Measurements from ENCODE around the gene PHF5A. TPM values are rescaled to one million over a fixed set of nuclear protein-coding genes. Genes with fewer than 3 reads are reported as not detected.

PHF5A gene
- polyA plus RNA-seq, 1 of the 3 experiments (the other 2 are of a cell fraction), result 39.6 TPM

GRCh38 chr22:41501209-41501608, 32.7 kb upstream of the PHF5A start:
- H3F3A ChIP-seq (replicated peaks; ENCODE audit: insufficient read depth), result no peaks in the 10 kb centered on the region
- no peak overlapping the region for H3K4me3 ChIP-seq (ENCODE audit: low read depth in 2 of 2, low read length in 1 of 2)
- no peak overlapping the region for H3K4me2 ChIP-seq
- 84% methylated on average over 5 of the region's 5 CpGs for WGBS (ENCODE audit: low lambda C conversion rate)
- no peaks in the 10 kb centered on the region for H4K20me1 ChIP-seq (ENCODE audit: insufficient read depth)
- H3K4me1 ChIP-seq (ENCODE audit: control insufficient read depth in 1 of 2, insufficient read depth in 2 of 2, low read depth in 1 of 2, low read length in 1 of 2), result no peaks in the 10 kb centered on the region
- ChIA-PET POLR2A (no interaction called here), CTCF (interaction anchor here (1.1 to 2.2 kb wide), 3 partner anchors 13 to 33 kb away, joined by 3 to 7 read pairs (median 4); partner anchors contain the start of genes ACO2 and PHF5A)
- TF ChIP-seq, protein P1, sequence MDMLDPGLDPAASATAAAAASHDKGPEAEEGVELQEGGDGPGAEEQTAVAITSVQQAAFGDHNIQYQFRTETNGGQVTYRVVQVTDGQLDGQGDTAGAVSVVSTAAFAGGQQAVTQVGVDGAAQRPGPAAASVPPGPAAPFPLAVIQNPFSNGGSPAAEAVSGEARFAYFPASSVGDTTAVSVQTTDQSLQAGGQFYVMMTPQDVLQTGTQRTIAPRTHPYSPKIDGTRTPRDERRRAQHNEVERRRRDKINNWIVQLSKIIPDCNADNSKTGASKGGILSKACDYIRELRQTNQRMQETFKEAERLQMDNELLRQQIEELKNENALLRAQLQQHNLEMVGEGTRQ (IDR thresholded peaks at IDR 0.05; ENCODE audit: borderline replicate concordance, low read depth, low read length), result no peak
- TF ChIP-seq SMC3 (IDR thresholded peaks at IDR 0.05; ENCODE audit: low read depth, low read length), result 0 out of 2 replicates have a peak, but pooled peaks have one; percentile 3
- TF ChIP-seq YY1 (IDR thresholded peaks at IDR 0.05; ENCODE audit: low read depth), result no peak
- TF ChIP-seq TCF12 (IDR thresholded peaks at IDR 0.05), result no peak
- TF ChIP-seq TEAD4 (IDR thresholded peaks at IDR 0.05; ENCODE audit: borderline replicate concordance, insufficient read depth), result no peak
- TF ChIP-seq RAD21 (IDR thresholded peaks at IDR 0.05; ENCODE audit: low read length), result peak; percentile 31
- no peak for TF ChIP-seq JUND (IDR thresholded peaks at IDR 0.05)
- no peak overlapping the region for H2AFZ ChIP-seq (ENCODE audit: low read depth)
- no peaks in the 10 kb centered on the region for H3K79me2 ChIP-seq (ENCODE audit: insufficient read depth)
- no peaks in the 10 kb centered on the region for H3K9me2 ChIP-seq
- DNase-seq, result peak; percentile 33
- H3K27ac ChIP-seq (ENCODE audit: low read depth in 2 of 2, low read length in 1 of 2), result no peak overlapping the region
- no peaks in the 10 kb centered on the region for H3K9me3 ChIP-seq
- H3K27me3 ChIP-seq (ENCODE audit: insufficient read depth), result no peaks in the 10 kb centered on the region
- H3K36me3 ChIP-seq (replicated peaks in 1 of 2; ENCODE audit: control insufficient read depth in 1 of 2, insufficient read depth in 2 of 2, low read length in 1 of 2), result no peaks in the 10 kb centered on the region
- H3K9ac ChIP-seq, result no peak overlapping the region

DNA sequence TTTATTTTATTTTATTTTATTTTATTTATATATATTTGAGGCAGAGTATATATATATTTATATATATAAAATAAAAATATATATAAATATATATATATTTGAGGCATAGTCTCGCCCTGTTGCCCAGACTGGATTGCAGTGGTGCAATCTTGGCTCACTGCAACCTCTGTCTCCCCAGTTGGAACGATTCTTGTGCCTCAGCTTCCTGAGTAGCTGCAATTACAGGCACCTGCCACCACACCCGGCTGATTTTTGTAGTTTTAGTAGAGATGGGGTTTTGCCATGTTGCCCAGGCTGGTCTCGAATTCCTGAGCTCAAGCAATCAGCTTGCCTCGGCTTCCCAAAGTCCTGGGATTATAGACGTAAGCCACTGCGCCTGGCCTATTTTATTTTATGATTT, 31.8 kb upstream of the PHF5A start:
- WGBS (ENCODE audit: low lambda C conversion rate), result 94% methylated on average over 7 of the region's 7 CpGs
- DNase-seq, result no peak
- no peak overlapping the region for H3K9ac ChIP-seq
- POLR2A ChIA-PET, result no interaction called here
- H4K20me1 ChIP-seq (ENCODE audit: insufficient read depth), result no peaks in the 10 kb centered on the region
- no peak overlapping the region for H3K4me2 ChIP-seq
- H3K9me3 ChIP-seq, result no peaks in the 10 kb centered on the region
- H3K4me1 ChIP-seq (ENCODE audit: control insufficient read depth in 1 of 2, insufficient read depth in 2 of 2, low read depth in 1 of 2, low read length in 1 of 2), result no peaks in the 10 kb centered on the region
- no peaks in the 10 kb centered on the region for H3K36me3 ChIP-seq (replicated peaks in 1 of 2; ENCODE audit: control insufficient read depth in 1 of 2, insufficient read depth in 2 of 2, low read length in 1 of 2)
- CTCF ChIA-PET, result interaction anchor here (1.4 to 2.2 kb wide), 2 partner anchors 13 to 18 kb away, joined by 4 to 7 read pairs; no protein-coding TSS in a partner anchor
- H2AFZ ChIP-seq (ENCODE audit: low read depth), result no peak overlapping the region
- no peak for TF ChIP-seq FOXJ3 (CRISPR knock-in tag; IDR thresholded peaks at IDR 0.05)
- no peak for TF ChIP-seq YY1 (IDR thresholded peaks at IDR 0.05; ENCODE audit: low read depth)
- TF ChIP-seq SMC3 (IDR thresholded peaks at IDR 0.05; ENCODE audit: low read depth, low read length), result no peak
- no peak for TF ChIP-seq EZH2phosphoT487 (IDR thresholded peaks at IDR 0.05; ENCODE audit: borderline replicate concordance, low read depth)
- TF ChIP-seq, protein P2, sequence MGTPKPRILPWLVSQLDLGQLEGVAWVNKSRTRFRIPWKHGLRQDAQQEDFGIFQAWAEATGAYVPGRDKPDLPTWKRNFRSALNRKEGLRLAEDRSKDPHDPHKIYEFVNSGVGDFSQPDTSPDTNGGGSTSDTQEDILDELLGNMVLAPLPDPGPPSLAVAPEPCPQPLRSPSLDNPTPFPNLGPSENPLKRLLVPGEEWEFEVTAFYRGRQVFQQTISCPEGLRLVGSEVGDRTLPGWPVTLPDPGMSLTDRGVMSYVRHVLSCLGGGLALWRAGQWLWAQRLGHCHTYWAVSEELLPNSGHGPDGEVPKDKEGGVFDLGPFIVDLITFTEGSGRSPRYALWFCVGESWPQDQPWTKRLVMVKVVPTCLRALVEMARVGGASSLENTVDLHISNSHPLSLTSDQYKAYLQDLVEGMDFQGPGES (IDR thresholded peaks at IDR 0.05; ENCODE audit: low read depth, low read length), result no peak
- no peak for TF ChIP-seq RFX5 (IDR thresholded peaks at IDR 0.05; ENCODE audit: low read length)
- no peak for TF ChIP-seq NRF1 (IDR thresholded peaks at IDR 0.05; ENCODE audit: low read depth, low read length)
- H3K27me3 ChIP-seq (ENCODE audit: insufficient read depth), result no peaks in the 10 kb centered on the region
- H3K4me3 ChIP-seq (ENCODE audit: low read depth in 2 of 2, low read length in 1 of 2), result no peak overlapping the region
- H3K9me2 ChIP-seq, result no peaks in the 10 kb centered on the region
- no peaks in the 10 kb centered on the region for H3F3A ChIP-seq (replicated peaks; ENCODE audit: insufficient read depth)
- no peak overlapping the region for H3K27ac ChIP-seq (ENCODE audit: low read depth in 2 of 2, low read length in 1 of 2)
- no peaks in the 10 kb centered on the region for H3K79me2 ChIP-seq (ENCODE audit: insufficient read depth)
